Peyer's patch (tissue), 4 donors: ENCODE results near the gene ELMOD1.

ENCODE experiments used
- POLR2A ChIP-seq, 2 donors: fragments of 450-650 bp; IDR thresholded peaks; one replicate each; pipeline ENCODE4 v1.5.1; 2017; ENCODE audit warnings: antibody characterized with exemption in 2 of 2, mild to moderate bottlenecking in 2 of 2, moderate library complexity in 2 of 2
- TF ChIP-seq, protein P1 (sequence below), 6 experiments: fragments of 450-650 bp in 4 of 6; fragments of 200-600 bp in 2 of 6; sonication (generic) in 1 of 6; IDR thresholded peaks; one replicate each; pipeline ENCODE4 v1.5.1; 2017 to 2019; ENCODE audit warnings: antibody characterized with exemption in 6 of 6, mild to moderate bottlenecking in 3 of 6, moderate library complexity in 1 of 6

DNA sequence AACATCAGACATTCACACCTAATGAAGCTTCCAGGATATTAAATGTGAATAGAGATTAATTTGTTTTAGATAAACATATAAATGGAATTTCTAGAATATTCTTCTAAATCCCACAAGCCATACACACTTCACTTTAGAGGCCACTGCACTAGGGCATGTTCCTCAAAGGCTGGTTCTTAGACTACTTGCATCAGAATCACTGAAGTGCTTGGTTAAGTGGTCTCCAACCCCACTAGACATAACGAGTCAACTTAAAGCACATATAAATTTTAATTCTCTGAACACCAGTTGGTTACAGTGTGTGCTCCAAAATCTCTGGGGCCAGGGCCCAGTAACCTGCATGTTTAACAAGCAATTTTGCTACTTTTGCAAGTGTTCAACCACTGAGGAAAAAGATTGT, 17.5 kb upstream of the ELMOD1 start:
- TF ChIP-seq, protein P1, sequence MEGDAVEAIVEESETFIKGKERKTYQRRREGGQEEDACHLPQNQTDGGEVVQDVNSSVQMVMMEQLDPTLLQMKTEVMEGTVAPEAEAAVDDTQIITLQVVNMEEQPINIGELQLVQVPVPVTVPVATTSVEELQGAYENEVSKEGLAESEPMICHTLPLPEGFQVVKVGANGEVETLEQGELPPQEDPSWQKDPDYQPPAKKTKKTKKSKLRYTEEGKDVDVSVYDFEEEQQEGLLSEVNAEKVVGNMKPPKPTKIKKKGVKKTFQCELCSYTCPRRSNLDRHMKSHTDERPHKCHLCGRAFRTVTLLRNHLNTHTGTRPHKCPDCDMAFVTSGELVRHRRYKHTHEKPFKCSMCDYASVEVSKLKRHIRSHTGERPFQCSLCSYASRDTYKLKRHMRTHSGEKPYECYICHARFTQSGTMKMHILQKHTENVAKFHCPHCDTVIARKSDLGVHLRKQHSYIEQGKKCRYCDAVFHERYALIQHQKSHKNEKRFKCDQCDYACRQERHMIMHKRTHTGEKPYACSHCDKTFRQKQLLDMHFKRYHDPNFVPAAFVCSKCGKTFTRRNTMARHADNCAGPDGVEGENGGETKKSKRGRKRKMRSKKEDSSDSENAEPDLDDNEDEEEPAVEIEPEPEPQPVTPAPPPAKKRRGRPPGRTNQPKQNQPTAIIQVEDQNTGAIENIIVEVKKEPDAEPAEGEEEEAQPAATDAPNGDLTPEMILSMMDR (IDR thresholded peaks at IDR 0.05) = no peak
- TF ChIP-seq POLR2A (IDR thresholded peaks at IDR 0.05) = no peak
